Retina (tissue), 1 donor: Measurements from ENCODE around the gene MMP14.
A peak's percentile ranks its signal among the peaks of the same experiment; 100 is the strongest.
"Not testable (repeated sequence)": the region's sequence is repeated elsewhere in the genome, so short reads cannot be mapped to it uniquely, and the experiment has no call there.

Source experiments
- DNase-seq: peaks from one replicate; pipeline ENCODE4 v3.0.0-alpha.2; 2016

The MMP14 gene

GRCh38 chr14:22842211-22843122, 6.1 kb downstream of the MMP14 start:
- DNase-seq: no peak

GRCh38 chr14:22843123-22843925, 6.9 kb downstream of the MMP14 start:
- DNase-seq: no peak

DNA sequence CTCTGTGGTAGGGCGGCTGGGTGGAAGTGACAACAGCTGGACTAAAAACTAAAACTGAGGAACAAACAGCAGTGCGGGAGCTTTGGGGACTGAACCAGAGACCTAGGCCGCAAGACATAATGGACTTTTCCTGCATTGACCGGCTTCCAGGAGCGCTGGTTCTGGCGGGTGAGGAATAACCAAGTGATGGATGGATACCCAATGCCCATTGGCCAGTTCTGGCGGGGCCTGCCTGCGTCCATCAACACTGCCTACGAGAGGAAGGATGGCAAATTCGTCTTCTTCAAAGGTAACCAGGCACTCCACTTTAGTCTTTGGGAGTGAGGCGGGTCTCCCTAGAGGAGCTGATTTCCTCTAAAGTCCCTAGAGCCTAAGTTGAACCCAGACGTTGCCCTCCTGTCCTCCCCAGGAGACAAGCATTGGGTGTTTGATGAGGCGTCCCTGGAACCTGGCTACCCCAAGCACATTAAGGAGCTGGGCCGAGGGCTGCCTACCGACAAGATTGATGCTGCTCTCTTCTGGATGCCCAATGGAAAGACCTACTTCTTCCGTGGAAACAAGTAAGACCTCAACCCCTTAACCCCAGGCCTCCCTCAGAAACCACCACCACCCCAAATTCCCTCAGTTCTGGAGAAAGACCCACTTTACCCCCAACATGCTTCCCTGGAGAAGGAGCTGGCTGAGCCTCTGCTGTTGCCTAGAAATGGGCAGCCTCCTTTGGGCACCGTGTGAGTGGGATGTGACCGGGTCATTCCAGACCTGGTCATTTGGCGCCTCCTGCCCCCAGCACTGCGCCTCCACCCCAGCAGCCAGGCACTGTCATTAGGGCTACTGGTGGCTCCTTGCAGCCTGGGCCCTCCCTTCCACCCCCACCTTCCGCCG, 8.1 kb downstream of the MMP14 start:
- DNase-seq: no peak

DNA sequence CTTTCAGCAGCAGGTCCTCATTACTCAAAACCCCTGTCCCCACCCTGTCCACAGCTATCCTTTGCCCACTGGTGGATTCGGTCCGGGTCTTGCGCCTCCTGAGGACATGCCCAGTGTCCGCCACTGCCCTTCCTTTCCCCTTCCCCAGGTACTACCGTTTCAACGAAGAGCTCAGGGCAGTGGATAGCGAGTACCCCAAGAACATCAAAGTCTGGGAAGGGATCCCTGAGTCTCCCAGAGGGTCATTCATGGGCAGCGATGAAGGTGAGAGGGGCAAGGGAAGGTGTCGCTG, 8.7 kb downstream of the MMP14 start:
- DNase-seq: no peak

- no peak for DNase-seq
Observed at GRCh38 chr14:22845821-22846625, 9.6 kb downstream of the MMP14 start.

DNA sequence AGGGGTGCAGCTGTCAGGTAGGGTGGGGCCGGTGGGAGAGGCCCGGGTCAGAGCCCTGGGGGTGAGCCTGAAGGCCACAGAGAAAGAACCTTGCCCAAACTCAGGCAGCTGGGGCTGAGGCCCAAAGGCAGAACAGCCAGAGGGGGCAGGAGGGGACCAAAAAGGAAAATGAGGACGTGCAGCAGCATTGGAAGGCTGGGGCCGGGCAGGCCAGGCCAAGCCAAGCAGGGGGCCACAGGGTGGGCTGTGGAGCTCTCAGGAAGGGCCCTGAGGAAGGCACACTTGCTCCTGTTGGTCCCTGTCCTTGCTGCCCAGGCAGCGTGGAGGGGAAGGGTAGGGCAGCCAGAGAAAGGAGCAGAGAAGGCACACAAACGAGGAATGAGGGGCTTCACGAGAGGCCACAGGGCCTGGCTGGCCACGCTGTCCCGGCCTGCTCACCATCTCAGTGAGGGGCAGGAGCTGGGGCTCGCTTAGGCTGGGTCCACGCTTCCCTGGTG, 10.5 kb downstream of the MMP14 start:
- DNase-seq: no peak

- DNase-seq: peak; percentile 24
Observed at GRCh38 chr14:22847661-22848341, 11.4 kb downstream of the MMP14 start.

GRCh38 chr14:22848351-22849164, 12.2 kb downstream of the MMP14 start:
- DNase-seq: peak; percentile 50

DNA sequence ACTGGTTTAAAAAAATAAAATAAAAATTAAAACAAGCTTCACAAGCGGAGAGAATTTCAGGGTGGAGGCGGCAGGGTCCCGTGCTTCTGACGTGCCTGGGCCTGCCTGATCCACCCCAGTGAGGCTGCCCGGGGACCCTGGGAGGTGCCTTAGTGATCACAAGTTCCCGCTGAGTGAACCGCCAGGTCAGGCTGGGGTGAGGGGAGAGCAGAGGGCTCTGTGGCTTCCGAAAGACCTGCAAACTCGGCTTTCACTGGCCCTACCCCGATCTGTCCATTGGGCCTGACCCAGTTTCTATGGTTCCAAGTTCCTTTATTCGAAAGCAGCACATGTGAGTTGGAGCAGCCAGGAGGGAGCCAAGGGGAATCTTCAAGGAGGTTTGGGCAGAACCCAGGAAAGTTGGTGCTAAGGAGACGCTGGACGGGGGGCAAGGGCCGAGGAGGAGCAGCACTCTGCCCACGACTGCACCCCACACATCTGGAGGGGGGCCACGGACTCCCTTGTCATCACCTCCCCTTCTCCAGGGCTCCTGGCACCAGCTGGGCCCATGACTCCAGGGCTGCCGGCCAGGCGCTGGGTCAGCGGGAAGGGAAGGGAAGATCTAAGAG, 12.9 kb downstream of the MMP14 start:
- no peak for DNase-seq

GRCh38 chr14:22850944-22851764, 14.8 kb downstream of the MMP14 start:
- no peak for DNase-seq

DNA sequence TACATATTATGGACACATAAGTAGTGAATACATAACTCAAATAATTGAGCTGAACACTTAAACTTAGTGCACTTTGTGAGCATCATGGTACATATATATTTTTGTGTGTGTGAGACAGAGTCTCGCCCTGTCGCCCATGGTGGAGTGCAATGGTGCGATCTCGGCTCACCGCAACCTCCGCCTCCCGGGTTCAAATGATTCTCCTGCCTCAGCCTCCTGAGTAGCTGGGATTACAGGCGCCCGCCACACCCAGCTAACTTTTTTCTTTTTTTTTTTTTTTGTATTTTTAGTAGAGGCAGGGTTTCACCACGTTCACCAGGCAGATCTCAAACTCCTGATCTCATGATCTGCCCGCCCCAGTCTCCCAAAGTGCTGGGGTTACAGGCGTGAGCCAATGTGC, 15.8 kb downstream of the MMP14 start:
- not testable (repeated sequence) for DNase-seq

- DNase-seq: no peak
Observed at GRCh38 chr14:22852599-22852939, 16.2 kb downstream of the MMP14 start.

DNA sequence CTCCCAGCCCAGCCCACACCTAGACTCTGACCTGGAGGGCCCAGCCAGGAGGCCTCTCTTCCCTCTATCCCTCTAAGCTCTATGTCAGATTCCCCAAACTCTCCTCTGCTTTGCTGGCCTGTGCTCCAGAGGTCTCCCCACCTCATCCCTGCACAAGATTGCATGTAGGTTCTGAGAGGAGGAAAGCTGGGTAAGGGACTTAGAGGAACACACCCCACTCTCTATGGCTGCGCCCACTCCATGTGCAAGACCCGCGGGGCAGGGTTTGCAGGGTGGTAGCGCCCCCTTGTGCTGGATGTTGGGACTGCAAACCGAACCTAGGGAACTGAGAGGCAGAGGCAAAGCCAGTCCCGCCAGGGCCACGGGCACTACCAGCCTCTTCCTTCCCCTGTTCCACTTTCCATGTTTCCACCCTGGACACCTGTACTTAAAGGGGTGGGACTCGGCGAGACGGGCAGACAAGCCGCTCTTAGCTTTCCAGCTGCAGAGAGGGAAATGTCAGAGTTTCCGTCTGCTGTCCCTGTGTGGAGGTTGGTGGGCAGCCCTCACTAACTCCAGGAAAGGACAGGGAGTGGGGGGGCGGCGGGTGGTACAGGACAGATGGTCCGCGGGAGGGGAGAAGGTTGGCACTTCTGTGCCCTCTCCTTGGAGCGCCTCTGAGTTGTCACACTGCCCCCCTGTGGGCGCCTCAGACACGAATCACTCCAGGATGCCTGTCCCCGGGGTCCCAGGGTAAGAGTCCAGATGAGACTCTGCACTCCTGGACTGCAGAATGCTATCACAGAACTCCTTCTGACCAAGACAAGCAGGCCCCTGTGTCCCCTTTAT, 16.8 kb downstream of the MMP14 start:
- peak; percentile 94 for DNase-seq

- not testable (repeated sequence) for DNase-seq
Observed at GRCh38 chr14:22854296-22854695, 17.9 kb downstream of the MMP14 start.

GRCh38 chr14:22854963-22855724, 18.8 kb downstream of the MMP14 start:
- DNase-seq: no peak

- no peak for DNase-seq
Observed at GRCh38 chr14:22856428-22856827, 20.0 kb downstream of the MMP14 start.

DNA sequence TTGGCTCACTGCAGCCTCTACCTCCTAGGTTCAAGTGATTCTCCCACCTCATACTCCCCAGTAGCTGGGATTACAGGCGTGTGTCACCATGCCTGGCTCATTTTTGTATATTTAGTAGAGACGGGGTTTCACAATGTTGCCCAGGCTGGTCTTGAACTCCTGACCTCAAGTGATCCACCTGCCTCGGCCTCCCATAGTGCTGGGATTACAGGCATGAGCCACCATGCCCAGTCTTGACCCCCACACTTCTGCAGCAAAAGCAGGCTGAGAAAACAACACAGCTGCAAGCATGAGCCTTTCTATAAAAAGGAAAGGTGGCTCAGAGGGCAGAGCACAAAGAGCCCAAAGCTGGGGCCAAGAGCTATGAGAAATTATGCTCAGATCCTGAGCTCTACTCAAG, 24.0 kb downstream of the MMP14 start:
- DNase-seq: not testable (repeated sequence)

- no peak for DNase-seq
Observed at GRCh38 chr14:22861651-22862050, 25.3 kb downstream of the MMP14 start.
